Neural progenitor cell (in vitro differentiated cells): ENCODE measurements around the gene PHF1. TPM values are rescaled to one million over a fixed set of nuclear protein-coding genes. Genes with fewer than 3 reads are reported as not detected.

ENCODE experiments used
- DNase-seq: peaks from one replicate; pipeline ENCODE4 v3.0.0-alpha.2; 2016; ENCODE audit warnings: low spot score
- H2AFZ ChIP-seq: fragments of 200-600 bp; sonication (generic); replicated peaks from 2 replicates; pipeline ENCODE4 v1.6.1; 2016; ENCODE audit warnings: antibody characterized with exemption
- H3F3A ChIP-seq: fragments of 200-600 bp; sonication (generic); 2 replicates; pipeline ENCODE4 v1.6.1; 2016; ENCODE audit warnings: antibody characterized with exemption, low read depth
- H3K27ac ChIP-seq: fragments of 200-600 bp; sonication (generic); 2 replicates; pipeline ENCODE4 v1.5.1; 2016; ENCODE audit warnings: mild to moderate bottlenecking
- H3K27me3 ChIP-seq: fragments of 200-600 bp; sonication (generic); 2 replicates; pipeline ENCODE4 v1.6.1; 2016; ENCODE audit warnings: mild to moderate bottlenecking, moderate library complexity
- H3K36me3 ChIP-seq: fragments of 200-600 bp; sonication (generic); 2 replicates; pipeline ENCODE4 v1.5.1; 2016
- H3K4me1 ChIP-seq: fragments of 200-600 bp; sonication (generic); 2 replicates; pipeline ENCODE4 v1.6.1; 2016; ENCODE audit warnings: mixed run types
- H3K4me2 ChIP-seq: fragments of 200-600 bp; sonication (generic); 2 replicates; pipeline ENCODE4 v1.6.1; 2016
- H3K4me3 ChIP-seq: fragments of 200-600 bp; sonication (generic); 2 replicates; pipeline ENCODE4 v1.5.1; 2016
- H3K79me2 ChIP-seq: fragments of 200-600 bp; sonication (generic); 2 replicates; pipeline ENCODE4 v1.6.1; 2016; ENCODE audit warnings: low read depth
- H3K9ac ChIP-seq: fragments of 200-600 bp; sonication (generic); 2 replicates; pipeline ENCODE4 v1.6.1; 2016
- H3K9me3 ChIP-seq: fragments of 200-600 bp; sonication (generic); 2 replicates; pipeline ENCODE4 v1.5.1; 2016; ENCODE audit warnings: low read depth
- H4K20me1 ChIP-seq: fragments of 200-600 bp; sonication (generic); 2 replicates; pipeline ENCODE4 v1.6.1; 2016; ENCODE audit warnings: low read depth
- H3K27ac Mint-ChIP-seq: 3 replicates; pipeline ENCODE4 v1.8.0; 2021; ENCODE audit warnings: mixed read lengths
- H3K27me3 Mint-ChIP-seq: 2 replicates; pipeline ENCODE4 v1.8.0; 2022; ENCODE audit warnings: low read depth, mild to moderate bottlenecking, inconsistent platforms, moderate library complexity, mixed read lengths; ENCODE audit not compliant: insufficient read depth
- H3K36me3 Mint-ChIP-seq: 3 replicates; pipeline ENCODE4 v1.8.0; 2021; ENCODE audit warnings: mixed read lengths
- H3K4me1 Mint-ChIP-seq: 3 replicates; pipeline ENCODE4 v1.8.0; 2021; ENCODE audit warnings: mixed read lengths
- H3K4me3 Mint-ChIP-seq: 3 replicates; pipeline ENCODE4 v1.8.0; 2021; ENCODE audit warnings: mild to moderate bottlenecking, moderate library complexity, mixed read lengths
- H3K9me3 Mint-ChIP-seq: 3 replicates; pipeline ENCODE4 v1.8.0; 2020; ENCODE audit warnings: mixed read lengths
- EZH2 ChIP-seq: fragments of 200-600 bp; sonication (generic); IDR thresholded peaks from 2 replicates; pipeline ENCODE4 v1.6.1; 2017; ENCODE audit warnings: antibody characterized with exemption, mild to moderate bottlenecking, moderate library complexity
- EZH2phosphoT487 ChIP-seq: fragments of 200-600 bp; sonication (generic); IDR thresholded peaks from 2 replicates; pipeline ENCODE4 v1.6.1; 2017; ENCODE audit warnings: antibody characterized with exemption
- total RNA-seq: library from RNA; depleted of rRNA; stranded (reverse); fragments of >200 nt; gene quantifications from 2 replicates; pipeline ENCODE4 v1.2.3, GENCODE V29; 2015; ENCODE audit warnings: low replicate concordance
- TF ChIP-seq, protein P1 (sequence below): fragments of 200-600 bp; sonication (generic); IDR thresholded peaks from 2 replicates; pipeline ENCODE4 v1.5.1; 2017; ENCODE audit warnings: antibody characterized with exemption, mild to moderate bottlenecking

PHF1 gene
- total RNA-seq, 1 donor from 2014 or later, result 25.6 TPM

- no peaks in the 10 kb centered on the region for H3K9me3 Mint-ChIP-seq
- H3K4me2 ChIP-seq, result peak overlapping the region; percentile 79
- no peak overlapping the region for H3K9ac ChIP-seq
- H3K27me3 Mint-ChIP-seq, result peaks cover 8% of the 10 kb centered on the region
- H3K27me3 ChIP-seq, result no peaks in the 10 kb centered on the region
- DNase-seq, result peak; percentile 50
- peak overlapping the region; percentile 32 for H3K27ac ChIP-seq
- H3K4me3 Mint-ChIP-seq, result peak overlapping the region; percentile 94
- no peaks in the 10 kb centered on the region for H3K36me3 ChIP-seq
- peaks cover 79% of the 10 kb centered on the region for H3F3A ChIP-seq
- peaks cover 83% of the 10 kb centered on the region for H3K4me1 Mint-ChIP-seq
- peaks cover 11% of the 10 kb centered on the region for H3K36me3 Mint-ChIP-seq
- peaks cover 89% of the 10 kb centered on the region for H3K79me2 ChIP-seq
- no peak for TF ChIP-seq EZH2
- no peak for TF ChIP-seq EZH2phosphoT487
- TF ChIP-seq, protein P1, sequence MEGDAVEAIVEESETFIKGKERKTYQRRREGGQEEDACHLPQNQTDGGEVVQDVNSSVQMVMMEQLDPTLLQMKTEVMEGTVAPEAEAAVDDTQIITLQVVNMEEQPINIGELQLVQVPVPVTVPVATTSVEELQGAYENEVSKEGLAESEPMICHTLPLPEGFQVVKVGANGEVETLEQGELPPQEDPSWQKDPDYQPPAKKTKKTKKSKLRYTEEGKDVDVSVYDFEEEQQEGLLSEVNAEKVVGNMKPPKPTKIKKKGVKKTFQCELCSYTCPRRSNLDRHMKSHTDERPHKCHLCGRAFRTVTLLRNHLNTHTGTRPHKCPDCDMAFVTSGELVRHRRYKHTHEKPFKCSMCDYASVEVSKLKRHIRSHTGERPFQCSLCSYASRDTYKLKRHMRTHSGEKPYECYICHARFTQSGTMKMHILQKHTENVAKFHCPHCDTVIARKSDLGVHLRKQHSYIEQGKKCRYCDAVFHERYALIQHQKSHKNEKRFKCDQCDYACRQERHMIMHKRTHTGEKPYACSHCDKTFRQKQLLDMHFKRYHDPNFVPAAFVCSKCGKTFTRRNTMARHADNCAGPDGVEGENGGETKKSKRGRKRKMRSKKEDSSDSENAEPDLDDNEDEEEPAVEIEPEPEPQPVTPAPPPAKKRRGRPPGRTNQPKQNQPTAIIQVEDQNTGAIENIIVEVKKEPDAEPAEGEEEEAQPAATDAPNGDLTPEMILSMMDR, result peak; percentile 40
- H4K20me1 ChIP-seq, result peaks cover 61% of the 10 kb centered on the region
- H3K4me1 ChIP-seq, result peaks cover 61% of the 10 kb centered on the region
- no peaks in the 10 kb centered on the region for H3K9me3 ChIP-seq
- H2AFZ ChIP-seq, result no peak overlapping the region
- H3K27ac Mint-ChIP-seq, result peak overlapping the region; percentile 84
- H3K4me3 ChIP-seq, result peak overlapping the region; percentile 77
Observed at GRCh38 chr6:33428224-33428965, 17.6 kb downstream of the PHF1 start.

DNA sequence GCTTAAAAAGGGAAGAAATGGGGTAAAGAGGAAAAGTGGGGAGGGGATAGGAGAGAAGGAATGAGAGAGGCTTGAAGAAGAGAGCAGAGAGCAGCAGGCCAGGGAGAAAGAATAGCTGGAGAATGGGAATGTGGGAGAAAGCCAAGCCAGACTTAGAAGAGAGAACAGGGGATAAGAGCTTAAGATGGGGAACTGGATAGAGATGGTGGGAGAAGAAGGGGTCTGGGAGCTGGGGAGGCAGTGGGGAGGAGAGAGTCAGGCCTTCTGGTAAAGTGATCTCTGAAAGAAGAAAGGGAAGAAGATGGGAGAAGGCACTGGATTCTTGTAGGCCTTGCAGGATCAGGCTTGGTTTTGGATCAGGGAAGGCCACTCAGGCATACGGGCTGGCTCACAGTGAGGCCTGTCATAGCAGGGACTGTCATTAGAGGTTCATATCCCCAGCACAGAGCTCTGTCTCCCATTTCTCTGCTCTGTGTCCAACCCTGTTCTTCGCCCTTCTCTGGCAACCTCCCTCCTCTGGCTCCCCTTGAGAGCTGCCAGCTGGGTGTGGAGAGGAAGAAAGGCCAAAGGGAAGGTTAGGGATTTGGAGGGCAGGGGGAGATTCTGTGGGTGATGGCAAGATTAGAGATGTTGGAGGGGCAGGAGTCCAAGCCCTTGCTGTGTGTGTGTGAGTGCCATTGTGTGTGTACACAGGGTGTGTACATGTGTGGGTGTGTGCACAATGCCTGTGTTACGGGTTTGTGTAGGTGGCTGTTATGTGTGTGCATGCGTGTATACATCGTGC, 18.3 kb downstream of the PHF1 start:
- H3K9ac ChIP-seq, result no peak overlapping the region
- peak overlapping the region; percentile 32 for H3K27ac ChIP-seq
- peak overlapping the region; percentile 84 for H3K27ac Mint-ChIP-seq

DNA sequence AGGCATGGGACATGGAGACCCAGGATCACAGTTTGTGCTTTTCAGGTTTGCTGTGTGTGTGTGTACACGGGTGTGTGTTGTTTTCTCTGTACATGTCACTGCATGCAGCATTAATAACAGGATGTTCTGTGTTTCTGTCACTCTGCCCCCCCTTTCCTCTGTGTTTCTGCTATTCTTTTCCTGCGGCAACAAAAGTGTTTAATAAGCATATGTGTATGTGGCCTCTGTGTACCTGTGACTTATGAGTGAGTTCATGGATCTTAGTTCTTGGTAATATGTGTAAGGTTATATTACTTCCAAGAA, 18.9 kb downstream of the PHF1 start:
- peaks cover 8% of the 10 kb centered on the region for H3K27me3 Mint-ChIP-seq
- no peak overlapping the region for H3K4me3 ChIP-seq
- TF ChIP-seq EZH2 (no peak), EZH2phosphoT487 (no peak)
- TF ChIP-seq, protein P1, result no peak
- peaks cover 65% of the 10 kb centered on the region for H4K20me1 ChIP-seq
- no peak overlapping the region for H2AFZ ChIP-seq
- no peak overlapping the region for H3K27ac ChIP-seq
- H3K9ac ChIP-seq, result no peak overlapping the region
- no peak for DNase-seq
- peak overlapping the region; percentile 94 for H3K4me3 Mint-ChIP-seq
- H3K27me3 ChIP-seq, result no peaks in the 10 kb centered on the region
- H3K36me3 ChIP-seq, result no peaks in the 10 kb centered on the region
- H3K79me2 ChIP-seq, result peaks cover 89% of the 10 kb centered on the region
- H3K36me3 Mint-ChIP-seq, result peaks cover 4% of the 10 kb centered on the region
- H3K9me3 ChIP-seq, result no peaks in the 10 kb centered on the region
- H3F3A ChIP-seq, result peaks cover 80% of the 10 kb centered on the region
- peaks cover 78% of the 10 kb centered on the region for H3K4me1 Mint-ChIP-seq
- no peak overlapping the region for H3K4me2 ChIP-seq
- H3K27ac Mint-ChIP-seq, result peak overlapping the region; percentile 84
- H3K4me1 ChIP-seq, result peaks cover 72% of the 10 kb centered on the region
- no peaks in the 10 kb centered on the region for H3K9me3 Mint-ChIP-seq

More for the DNA sequence above, 18.3 kb downstream of the PHF1 start:
- H3F3A ChIP-seq, result peaks cover 84% of the 10 kb centered on the region
- no peaks in the 10 kb centered on the region for H3K27me3 ChIP-seq
- H3K4me3 ChIP-seq, result peak overlapping the region; percentile 77
- TF ChIP-seq EZH2phosphoT487, result no peak
- TF ChIP-seq, protein P1, result no peak
- no peak for TF ChIP-seq EZH2
- H3K9me3 Mint-ChIP-seq, result no peaks in the 10 kb centered on the region
- peaks cover 82% of the 10 kb centered on the region for H3K4me1 Mint-ChIP-seq
- H3K79me2 ChIP-seq, result peaks cover 89% of the 10 kb centered on the region
- H4K20me1 ChIP-seq, result peaks cover 62% of the 10 kb centered on the region
- peak overlapping the region; percentile 94 for H3K4me3 Mint-ChIP-seq
- peaks cover 8% of the 10 kb centered on the region for H3K27me3 Mint-ChIP-seq
- no peaks in the 10 kb centered on the region for H3K9me3 ChIP-seq
- no peaks in the 10 kb centered on the region for H3K36me3 ChIP-seq
- H3K36me3 Mint-ChIP-seq, result peaks cover 5% of the 10 kb centered on the region
- no peak overlapping the region for H2AFZ ChIP-seq
- peak overlapping the region; percentile 79 for H3K4me2 ChIP-seq
- peaks cover 68% of the 10 kb centered on the region for H3K4me1 ChIP-seq
- DNase-seq, result no peak
